ENCODE measurements around the gene GPS2. TPM values are rescaled to one million over a fixed set of nuclear protein-coding genes. Genes with fewer than 3 reads are reported as not detected.

Gene GPS2
- total and polyA plus RNA-seq, 2 donors (not counting 3 experiments of a cell fraction or from before 2014, with no cell fraction given): 51.6 to 132 TPM

GRCh38 chr17:7312432-7313087 is 2.6 kb downstream of the GPS2 start:
- intact Hi-C loops (cut with micrococcal nuclease) (no loop called here), dilution Hi-C loops (cut with MboI; ENCODE audit: extremely low pct_ligation_motif_present, low sequenced_read_pairs) (no loop called here)
- Histone ChIP-seq H3K27ac (ENCODE audit: insufficient read depth, low read depth, low read length) (no peak overlapping the region), H3K4me1 (ENCODE audit: control insufficient read depth, extremely low read depth, insufficient read depth, low read length) (peaks cover 35% of the 10 kb centered on the region), H3K9me1 (replicated peaks; ENCODE audit: control insufficient read depth, extremely low read depth, insufficient read depth, low read length) (no peaks in the 10 kb centered on the region), H4K20me1 (replicated peaks; ENCODE audit: control insufficient read depth, extremely low read depth, insufficient read depth, low read length) (peaks cover 4% of the 10 kb centered on the region), H3K4me2 (ENCODE audit: insufficient read depth, low read length) (no peak overlapping the region), H3K27me3 (ENCODE audit: control insufficient read depth in 2 of 2, insufficient read depth in 2 of 2, low read length in 2 of 2) (no peaks in the 10 kb centered on the region), H3K9me3 (replicated peaks; ENCODE audit: control insufficient read depth, insufficient read depth, low read length) (no peaks in the 10 kb centered on the region), H3K9ac (replicated peaks; ENCODE audit: extremely low read depth, insufficient read depth, low read length) (no peak overlapping the region), H3K4me3 (replicated peaks in 1 of 3; ENCODE audit: insufficient read depth in 1 of 3, low read depth in 1 of 3, low read length in 3 of 3) (no peak overlapping the region), H2AFZ (ENCODE audit: low read depth, low read length) (no peak overlapping the region), H3K36me3 (ENCODE audit: control insufficient read depth in 2 of 2, extremely low read depth in 1 of 2, insufficient read depth in 2 of 2, low read length in 2 of 2) (peaks cover 31 to 40% of the 10 kb centered on the region in 2 experiments), H3K79me2 (ENCODE audit: control insufficient read depth, insufficient read depth, low read length) (peaks cover 48% of the 10 kb centered on the region)
- no peak for DNase-seq (ENCODE audit: low read depth, low spot score)
- BruUV-seq (replicated peaks): no TSS peak
- no peak for TF ChIP-seq FOS (IDR thresholded peaks at IDR 0.05; ENCODE audit: borderline replicate concordance, insufficient read depth, low read length)
- TF ChIP-seq MYC (IDR thresholded peaks at IDR 0.05; ENCODE audit: low read depth, low read length): no peak
- TF ChIP-seq POLR2AphosphoS5 (IDR thresholded peaks at IDR 0.05; ENCODE audit: insufficient read depth, low read depth, low read length): no peak
- no peak for TF ChIP-seq GATA2 (IDR thresholded peaks at IDR 0.05; ENCODE audit: insufficient read depth, insufficient read length, low read depth, low read length)
- TF ChIP-seq EZH2 (IDR thresholded peaks at IDR 0.05; ENCODE audit: borderline replicate concordance, low read depth, low read length, severe bottlenecking): no peak
- no peak for TF ChIP-seq POLR2A (IDR thresholded peaks at IDR 0.05; ENCODE audit: low read depth, low read length)
- ChIA-PET POLR2A (no interaction called here), CTCF (interaction anchor here (1.2 kb wide), 1 partner anchor 31 kb away, joined by 5 read pairs; the partner anchor contains the start of gene SLC2A4)
- FAIRE-seq: no peak

- no peak overlapping the region for H3K4me3 ChIP-seq (replicated peaks in 1 of 3; ENCODE audit: insufficient read depth in 1 of 3, low read depth in 1 of 3, low read length in 3 of 3)
- TF ChIP-seq MAX (IDR thresholded peaks at IDR 0.05; ENCODE audit: insufficient read depth, insufficient read length) (no peak), POLR2AphosphoS5 (IDR thresholded peaks at IDR 0.05; ENCODE audit: insufficient read depth, low read depth, low read length) (peak; percentile 10)
- no peak overlapping the region for H3K9ac ChIP-seq (replicated peaks; ENCODE audit: extremely low read depth, insufficient read depth, low read length)
- no TSS peak for BruUV-seq (replicated peaks)
- H3K27ac ChIP-seq (ENCODE audit: insufficient read depth, low read depth, low read length): no peak overlapping the region
- DNase-seq (ENCODE audit: low read depth, low spot score): no peak
- no peaks in the 10 kb centered on the region for H3K9me1 ChIP-seq (replicated peaks; ENCODE audit: control insufficient read depth, extremely low read depth, insufficient read depth, low read length)
- peaks cover 4% of the 10 kb centered on the region for H4K20me1 ChIP-seq (replicated peaks; ENCODE audit: control insufficient read depth, extremely low read depth, insufficient read depth, low read length)
- peaks cover 32% of the 10 kb centered on the region for H3K4me1 ChIP-seq (ENCODE audit: control insufficient read depth, extremely low read depth, insufficient read depth, low read length)
- no peaks in the 10 kb centered on the region for H3K27me3 ChIP-seq (ENCODE audit: control insufficient read depth in 2 of 2, insufficient read depth in 2 of 2, low read length in 2 of 2)
- CTCF ChIA-PET: no interaction called here
- FAIRE-seq: no peak
- POLR2A ChIA-PET: no interaction called here
- peaks cover 31 to 38% of the 10 kb centered on the region in 2 experiments for H3K36me3 ChIP-seq (ENCODE audit: control insufficient read depth in 2 of 2, extremely low read depth in 1 of 2, insufficient read depth in 2 of 2, low read length in 2 of 2)
- no peaks in the 10 kb centered on the region for H3K9me3 ChIP-seq (replicated peaks; ENCODE audit: control insufficient read depth, insufficient read depth, low read length)
- intact Hi-C loops (cut with micrococcal nuclease) (no loop called here), dilution Hi-C loops (cut with MboI; ENCODE audit: extremely low pct_ligation_motif_present, low sequenced_read_pairs) (no loop called here)
- H2AFZ ChIP-seq (ENCODE audit: low read depth, low read length): no peak overlapping the region
- peaks cover 49% of the 10 kb centered on the region for H3K79me2 ChIP-seq (ENCODE audit: control insufficient read depth, insufficient read depth, low read length)
- H3K4me2 ChIP-seq (ENCODE audit: insufficient read depth, low read length): no peak overlapping the region
Measured at GRCh38 chr17:7311110-7311705, 4.0 kb downstream of the GPS2 start.

All from endothelial cell of umbilical vein (primary cell).